ENCODE data around the gene NTNG1. TPM values are rescaled to one million over a fixed set of nuclear protein-coding genes. Genes with fewer than 3 reads are reported as not detected.

Gene NTNG1
- total RNA-seq, 2 experiments from 2014 or later: 2.3 to 5.9 TPM

GRCh38 chr1:107363154-107363553, 222.3 kb downstream of the NTNG1 start:
- Histone ChIP-seq H3K4me2 (ENCODE audit: low read length) (peak overlapping the region; percentile 59; the same call in 1 of the 2 replicates), H3K27ac (ENCODE audit: low read depth, low read length, poor library complexity, severe bottlenecking) (no peak overlapping the region), H3K4me3 (ENCODE audit: low read depth, low read length, poor library complexity, severe bottlenecking) (no peak overlapping the region), H3K36me3 (ENCODE audit: insufficient read depth, low read length) (no peaks in the 10 kb centered on the region), H3K79me2 (ENCODE audit: insufficient read depth, low read depth, low read length) (no peaks in the 10 kb centered on the region; the same call in 1 of the 2 replicates), H3K4me1 (ENCODE audit: insufficient read depth, low read length, poor library complexity, severe bottlenecking) (peaks cover 51% of the 10 kb centered on the region), H2AFZ (ENCODE audit: low read length) (peak overlapping the region; percentile 93), H3K9me2 (ENCODE audit: insufficient read depth, low read length) (no peaks in the 10 kb centered on the region), H3K9me3 (ENCODE audit: low read length) (no peaks in the 10 kb centered on the region), H4K20me1 (ENCODE audit: insufficient read depth, low read length) (no peaks in the 10 kb centered on the region)
- ChIA-PET CTCF (ENCODE audit: unreplicated experiment) (interaction anchor here (1.1 kb wide), 1 partner anchor 8 kb away, joined by 3 read pairs; no protein-coding TSS in a partner anchor), POLR2A (interaction anchor here (1.0 to 1.9 kb wide), 7 partner anchors 8 to 81 kb away, joined by 3 to 11 read pairs (median 3); no protein-coding TSS in a partner anchor)
- no peak for TF ChIP-seq EZH2phosphoT487 (IDR thresholded peaks at IDR 0.05; ENCODE audit: borderline replicate concordance, low read depth, low read length)
- intact Hi-C loops (cut with micrococcal nuclease; ENCODE audit: unreplicated experiment): loop anchor here (5.0 kb wide), 1 partner anchor 306 kb away; the partner anchor contains the start of gene PRMT6
- DNase-seq (ENCODE audit: low spot score): no peak
- BruUV-seq (replicated peaks): no TSS peak

DNA sequence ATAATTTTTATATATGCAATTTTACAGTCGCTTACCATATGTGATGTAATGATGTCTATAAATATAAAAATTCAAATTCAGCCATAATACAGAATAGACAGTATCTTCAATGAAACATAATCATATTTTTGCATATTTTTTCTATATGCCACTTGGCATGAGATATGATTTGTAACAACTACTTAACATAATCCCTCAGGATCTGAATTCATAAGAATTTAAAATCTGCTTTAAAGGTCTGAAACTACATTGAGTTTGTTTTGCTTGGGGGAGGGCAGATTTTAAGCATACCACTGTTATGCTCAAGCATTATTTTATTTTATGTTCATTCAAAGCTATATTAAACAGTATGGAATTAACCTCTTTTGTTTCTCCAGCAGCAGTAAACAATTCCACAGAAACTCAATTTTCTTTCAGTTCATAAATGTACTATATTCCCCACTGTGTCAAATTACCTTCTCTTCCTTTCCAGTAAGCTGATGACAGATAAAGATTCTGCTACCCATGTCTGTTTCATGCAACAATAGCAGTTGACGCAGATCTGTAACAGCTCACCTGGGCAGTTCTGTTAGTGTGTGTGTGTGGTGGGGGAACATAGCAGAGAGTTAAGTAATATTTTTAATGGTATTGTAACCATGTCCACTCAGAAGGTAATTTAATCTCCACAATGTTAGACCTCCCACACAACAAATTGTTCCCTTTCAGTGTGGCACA, 224.8 kb downstream of the NTNG1 start:
- Histone ChIP-seq H2AFZ (ENCODE audit: low read length) (no peak overlapping the region), H3K79me2 (ENCODE audit: insufficient read depth, low read depth, low read length) (no peaks in the 10 kb centered on the region), H3K9me3 (ENCODE audit: low read length) (no peaks in the 10 kb centered on the region), H3K4me1 (ENCODE audit: insufficient read depth, low read length, poor library complexity, severe bottlenecking) (peaks cover 27% of the 10 kb centered on the region), H3K9me2 (ENCODE audit: insufficient read depth, low read length) (no peaks in the 10 kb centered on the region), H3K4me3 (ENCODE audit: low read depth, low read length, poor library complexity, severe bottlenecking) (no peak overlapping the region), H3K27ac (ENCODE audit: low read depth, low read length, poor library complexity, severe bottlenecking) (no peak overlapping the region), H3K4me2 (ENCODE audit: low read length) (no peak overlapping the region), H3K36me3 (ENCODE audit: insufficient read depth, low read length) (no peaks in the 10 kb centered on the region), H4K20me1 (ENCODE audit: insufficient read depth, low read length) (no peaks in the 10 kb centered on the region)
- intact Hi-C loops (cut with micrococcal nuclease; ENCODE audit: unreplicated experiment): no loop called here
- POLR2A ChIA-PET: interaction anchor here (0.9 to 3.0 kb wide), 6 partner anchors 8 to 119 kb away, joined by 3 to 22 read pairs (median 5); no protein-coding TSS in a partner anchor
- TF ChIP-seq CTCF (conservative IDR thresholded peaks at IDR 0.05; ENCODE audit: low read length): no peak
- TF ChIP-seq EZH2phosphoT487 (IDR thresholded peaks at IDR 0.05; ENCODE audit: borderline replicate concordance, low read depth, low read length): no peak
- DNase-seq (ENCODE audit: low spot score): no peak
- CTCF ChIA-PET (ENCODE audit: unreplicated experiment): no interaction called here
- no TSS peak for BruUV-seq (replicated peaks)

DNA sequence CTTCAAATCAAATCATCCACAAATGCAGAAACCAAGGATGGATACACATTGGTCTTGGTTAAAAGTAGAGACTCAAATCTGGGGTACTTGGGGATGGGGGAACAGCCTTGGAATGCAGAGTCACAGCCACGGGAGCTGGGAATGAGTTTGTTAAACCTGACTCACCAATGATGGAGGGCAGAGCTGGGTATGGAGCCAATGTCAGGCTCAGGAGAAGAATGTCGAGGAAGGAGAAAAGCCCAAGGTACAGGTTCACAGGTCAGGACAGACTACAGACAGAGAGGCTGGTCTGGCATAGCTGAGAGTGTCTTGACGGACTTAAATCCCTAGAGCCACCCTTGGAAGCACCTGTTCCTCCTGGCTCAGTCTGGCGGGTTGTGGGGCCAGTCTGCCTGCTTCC, 237.6 kb downstream of the NTNG1 start:
- H3K4me1 ChIP-seq (ENCODE audit: insufficient read depth, low read length, poor library complexity, severe bottlenecking): peaks cover 9% of the 10 kb centered on the region
- POLR2A ChIA-PET: interaction anchor here (0.7 to 1.9 kb wide), 3 partner anchors 10 to 249 kb away, joined by 3 to 5 read pairs (median 3); no protein-coding TSS in a partner anchor
- DNase-seq (ENCODE audit: low spot score): no peak
- intact Hi-C loops (cut with micrococcal nuclease; ENCODE audit: unreplicated experiment): loop anchor here (5.0 kb wide), 2 partner anchors 49 to 51 kb away; no protein-coding TSS in a partner anchor
- H3K79me2 ChIP-seq (ENCODE audit: insufficient read depth, low read depth, low read length): no peaks in the 10 kb centered on the region
- H2AFZ ChIP-seq (ENCODE audit: low read length): no peak overlapping the region
- no peak for TF ChIP-seq CTCF (conservative IDR thresholded peaks at IDR 0.05; ENCODE audit: low read length)
- no peak for TF ChIP-seq EZH2phosphoT487 (IDR thresholded peaks at IDR 0.05; ENCODE audit: borderline replicate concordance, low read depth, low read length)
- H3K4me2 ChIP-seq (ENCODE audit: low read length): no peak overlapping the region
- no peaks in the 10 kb centered on the region for H3K9me3 ChIP-seq (ENCODE audit: low read length)
- no peaks in the 10 kb centered on the region for H3K36me3 ChIP-seq (ENCODE audit: insufficient read depth, low read length)
- no peaks in the 10 kb centered on the region for H4K20me1 ChIP-seq (ENCODE audit: insufficient read depth, low read length)
- H3K4me3 ChIP-seq (ENCODE audit: low read depth, low read length, poor library complexity, severe bottlenecking): no peak overlapping the region
- CTCF ChIA-PET (ENCODE audit: unreplicated experiment): no interaction called here
- BruUV-seq (replicated peaks): no TSS peak
- H3K9me2 ChIP-seq (ENCODE audit: insufficient read depth, low read length): no peaks in the 10 kb centered on the region; the same call in 1 of the 2 replicates
- no peak overlapping the region for H3K27ac ChIP-seq (ENCODE audit: low read depth, low read length, poor library complexity, severe bottlenecking)
